ENCODE measurements around the gene STRBP.

Gene STRBP

DNA sequence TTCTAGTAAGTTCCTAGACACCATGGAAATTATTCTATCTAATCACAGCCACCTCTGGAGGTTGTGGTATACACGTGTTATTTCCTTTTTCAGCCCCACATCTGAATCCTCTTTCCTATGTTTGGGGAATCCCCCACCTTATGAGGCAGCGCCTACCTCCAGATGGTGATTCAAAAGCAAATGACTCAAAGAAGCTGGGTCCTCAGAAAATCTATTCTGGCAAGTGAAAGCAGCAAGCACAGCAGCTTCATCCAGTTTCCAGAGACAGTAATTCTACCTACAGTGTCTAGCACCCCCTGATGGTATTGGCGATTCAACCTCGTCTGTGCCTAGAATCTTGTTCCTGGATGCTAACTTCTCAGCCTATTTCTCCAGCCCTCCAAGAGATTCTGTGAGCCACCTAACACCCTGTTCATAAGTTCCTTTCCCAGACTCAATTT, 43.0 kb downstream of the STRBP start:
- ChIA-PET POLR2A (no interaction called here), CTCF (interaction anchor here (0.6 to 0.9 kb wide), 4 partner anchors 10 to 145 kb away, joined by 3 to 7 read pairs (median 4); no protein-coding TSS in a partner anchor)
- TF ChIP-seq HDGF (IDR thresholded peaks at IDR 0.05; ENCODE audit: borderline replicate concordance) (no peak), NFRKB (IDR thresholded peaks at IDR 0.05) (no peak), CTBP1 (IDR thresholded peaks at IDR 0.05; ENCODE audit: borderline replicate concordance) (no peak), FOXK2 (IDR thresholded peaks at IDR 0.05) (no peak), PKNOX1 (IDR thresholded peaks at IDR 0.05) (no peak), ARNT (IDR thresholded peaks at IDR 0.05) (no peak), ZNF384 (IDR thresholded peaks at IDR 0.05) (no peak), FOXM1 (IDR thresholded peaks at IDR 0.05; ENCODE audit: borderline replicate concordance) (no peak), FOXA1 (IDR thresholded peaks at IDR 0.05) (no peak), BHLHE40 (IDR thresholded peaks at IDR 0.05; ENCODE audit: borderline replicate concordance) (no peak), L3MBTL2 (conservative IDR thresholded peaks at IDR 0.05) (no peak), SUZ12 (IDR thresholded peaks at IDR 0.05) (no peak), SP1 (IDR thresholded peaks at IDR 0.05) (no peak), ELF4 (IDR thresholded peaks at IDR 0.05) (no peak)
- DNase-seq (ENCODE audit: extremely low spot score), result peak; percentile 44

DNA sequence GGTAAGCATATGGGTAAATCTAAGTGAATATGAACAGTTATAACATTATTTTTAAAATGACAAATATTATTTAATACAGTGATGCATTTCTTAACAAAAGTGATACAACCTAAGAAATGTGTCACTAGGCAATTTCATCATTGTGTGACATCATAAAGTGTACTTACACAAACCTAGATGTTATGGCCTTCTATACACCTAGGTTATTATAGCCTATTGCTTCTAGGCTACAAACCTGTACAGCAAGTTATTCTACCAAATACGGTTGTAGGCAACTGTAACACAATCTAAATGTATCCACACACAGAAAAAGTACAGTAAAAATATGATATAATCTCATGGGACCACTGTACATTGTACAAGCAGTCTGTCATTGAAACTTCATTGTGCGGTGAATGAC, 48.3 kb downstream of the STRBP start:
- no peak for TF ChIP-seq SUZ12 (IDR thresholded peaks at IDR 0.05)
- no peak for TF ChIP-seq FOXK2 (IDR thresholded peaks at IDR 0.05)
- TF ChIP-seq PKNOX1 (IDR thresholded peaks at IDR 0.05), result no peak
- no peak for TF ChIP-seq ELF4 (IDR thresholded peaks at IDR 0.05)
- TF ChIP-seq SP1 (IDR thresholded peaks at IDR 0.05), result no peak
- no peak for TF ChIP-seq LEF1 (IDR thresholded peaks at IDR 0.05; ENCODE audit: borderline replicate concordance)
- TF ChIP-seq TARDBP (IDR thresholded peaks at IDR 0.05), result no peak
- TF ChIP-seq FOXA1 (IDR thresholded peaks at IDR 0.05), result no peak
- no peak for TF ChIP-seq HDGF (IDR thresholded peaks at IDR 0.05; ENCODE audit: borderline replicate concordance)
- TF ChIP-seq ZNF384 (IDR thresholded peaks at IDR 0.05), result no peak
- DNase-seq (ENCODE audit: extremely low spot score), result no peak
- POLR2A ChIA-PET, result no interaction called here
- CTCF ChIA-PET, result no interaction called here

- ChIA-PET CTCF (no interaction called here), POLR2A (no interaction called here)
- no peak for DNase-seq (ENCODE audit: extremely low spot score)
- TF ChIP-seq FOXK2 (IDR thresholded peaks at IDR 0.05), result no peak
Measured at GRCh38 chr9:123218831-123219230, 49.6 kb downstream of the STRBP start.

GRCh38 chr9:123217128-123217654, 51.2 kb downstream of the STRBP start:
- ChIA-PET CTCF (interaction anchor here (0.7 kb wide), 1 partner anchor 173 kb away, joined by 3 read pairs; no protein-coding TSS in a partner anchor), POLR2A (no interaction called here)
- TF ChIP-seq SUZ12 (IDR thresholded peaks at IDR 0.05) (no peak), ZNF384 (IDR thresholded peaks at IDR 0.05) (peak; percentile 53; the same call in 1 of the 2 replicates), HDGF (IDR thresholded peaks at IDR 0.05; ENCODE audit: borderline replicate concordance) (no peak), PKNOX1 (IDR thresholded peaks at IDR 0.05) (peak; percentile 44; the same call in 1 of the 2 replicates)
- DNase-seq (ENCODE audit: extremely low spot score), result no peak

- DNase-seq (ENCODE audit: extremely low spot score), result no peak
- ChIA-PET CTCF (no interaction called here), POLR2A (no interaction called here)
- peak; percentile 26 for TF ChIP-seq PKNOX1 (IDR thresholded peaks at IDR 0.05)
- no peak for TF ChIP-seq ARNT (IDR thresholded peaks at IDR 0.05)
Measured at GRCh38 chr9:123216251-123216797, 52.1 kb downstream of the STRBP start.

- ChIA-PET CTCF (no interaction called here), POLR2A (no interaction called here)
- no peak for TF ChIP-seq TARDBP (IDR thresholded peaks at IDR 0.05)
- TF ChIP-seq ZNF384 (IDR thresholded peaks at IDR 0.05), result no peak
- TF ChIP-seq FOXA1 (IDR thresholded peaks at IDR 0.05), result no peak
- TF ChIP-seq HDGF (IDR thresholded peaks at IDR 0.05; ENCODE audit: borderline replicate concordance), result no peak
- TF ChIP-seq ELF4 (IDR thresholded peaks at IDR 0.05), result no peak
- TF ChIP-seq CTBP1 (IDR thresholded peaks at IDR 0.05; ENCODE audit: borderline replicate concordance), result no peak
- no peak for TF ChIP-seq BHLHE40 (IDR thresholded peaks at IDR 0.05; ENCODE audit: borderline replicate concordance)
- TF ChIP-seq FOXM1 (IDR thresholded peaks at IDR 0.05; ENCODE audit: borderline replicate concordance), result no peak
- no peak for TF ChIP-seq FOXK2 (IDR thresholded peaks at IDR 0.05)
- TF ChIP-seq LEF1 (IDR thresholded peaks at IDR 0.05; ENCODE audit: borderline replicate concordance), result no peak
- no peak for TF ChIP-seq SP1 (IDR thresholded peaks at IDR 0.05)
- no peak for TF ChIP-seq ARNT (IDR thresholded peaks at IDR 0.05)
- TF ChIP-seq L3MBTL2 (conservative IDR thresholded peaks at IDR 0.05), result no peak
- no peak for TF ChIP-seq NFRKB (IDR thresholded peaks at IDR 0.05)
- no peak for TF ChIP-seq SUZ12 (IDR thresholded peaks at IDR 0.05)
- TF ChIP-seq PKNOX1 (IDR thresholded peaks at IDR 0.05), result no peak
- DNase-seq (ENCODE audit: extremely low spot score), result no peak
Measured at GRCh38 chr9:123211081-123211480, 57.3 kb downstream of the STRBP start.

All from HEK293T (cell line).